ELR (cell line): ENCODE measurements around the gene PSMB10.

Source experiments
- DNase-seq: peaks from one replicate; pipeline ENCODE4 v3.0.0-alpha.2; 2015; ENCODE audit warnings: low read depth

PSMB10 gene

DNA sequence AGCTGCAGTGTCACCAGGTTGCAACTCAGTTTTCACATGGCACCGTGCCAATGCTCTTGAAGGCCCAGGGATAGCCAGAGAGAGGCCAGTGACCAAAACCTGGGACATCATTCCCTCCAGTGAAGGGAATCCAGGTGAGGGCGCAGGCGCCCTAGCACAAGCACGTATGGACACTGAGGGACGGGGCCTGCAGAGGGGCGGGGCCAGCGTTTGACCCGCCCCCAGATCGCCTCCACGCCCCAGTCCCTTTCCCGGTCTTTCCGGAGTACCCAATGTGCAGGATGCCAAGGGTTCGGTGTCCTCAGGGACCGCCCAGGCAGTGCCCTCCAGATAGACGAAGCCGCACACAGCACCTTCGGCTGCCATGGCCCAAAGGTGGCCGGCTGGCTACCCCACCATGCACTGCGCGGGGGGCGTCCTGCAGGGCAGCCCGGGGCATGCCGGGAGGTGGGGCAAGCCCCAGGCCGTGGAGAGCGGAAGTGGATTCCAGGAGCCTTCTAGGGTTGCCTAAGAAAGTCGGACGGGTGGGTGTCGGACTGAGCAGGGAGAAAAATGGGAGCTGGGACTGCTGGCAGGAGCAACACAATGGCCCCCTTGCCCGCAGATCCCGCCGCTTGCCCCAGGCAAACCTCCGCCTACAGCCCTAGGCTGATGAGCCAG lies 27.1 kb upstream of the PSMB10 start:
- DNase-seq: no peak

DNA sequence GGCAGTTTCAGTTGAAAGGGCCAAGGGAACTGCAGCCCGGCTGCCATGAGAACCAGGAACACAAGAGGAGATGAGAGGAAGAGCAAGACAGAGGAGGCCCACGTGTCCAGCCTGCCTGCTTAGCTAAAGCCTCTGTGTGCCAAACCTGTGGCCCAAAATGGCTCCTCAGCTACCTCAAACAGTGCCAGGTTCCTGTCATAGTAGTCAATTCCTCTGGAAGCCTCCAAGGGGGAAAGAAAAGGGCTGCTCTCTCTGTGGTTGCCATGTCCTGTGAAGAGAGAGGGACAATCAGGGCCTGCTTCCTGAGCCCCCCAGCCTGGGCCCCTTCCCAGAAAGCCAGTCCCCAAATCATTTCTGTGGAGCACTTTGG lies 26.6 kb upstream of the PSMB10 start:
- no peak for DNase-seq

DNA sequence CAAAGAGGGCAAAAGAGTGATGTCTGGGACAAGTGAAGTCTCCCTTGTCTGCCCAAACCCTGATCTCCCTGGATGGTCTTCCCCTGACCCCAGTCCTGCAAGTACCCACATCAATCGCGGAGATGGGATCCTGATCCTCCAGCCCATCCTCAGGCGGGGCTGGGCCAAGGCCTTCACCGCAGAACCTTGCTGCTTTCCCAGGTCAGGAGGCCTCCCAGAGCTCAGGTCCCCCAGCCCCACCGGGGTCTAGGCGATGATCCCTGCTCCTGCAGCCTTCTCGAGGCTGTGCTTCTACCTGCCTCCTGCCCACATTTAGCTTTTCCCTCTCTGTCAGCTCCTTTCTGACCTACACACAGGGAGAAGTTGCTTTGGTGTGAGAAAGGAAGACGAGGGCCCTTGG lies 25.5 kb upstream of the PSMB10 start:
- no peak for DNase-seq

DNA sequence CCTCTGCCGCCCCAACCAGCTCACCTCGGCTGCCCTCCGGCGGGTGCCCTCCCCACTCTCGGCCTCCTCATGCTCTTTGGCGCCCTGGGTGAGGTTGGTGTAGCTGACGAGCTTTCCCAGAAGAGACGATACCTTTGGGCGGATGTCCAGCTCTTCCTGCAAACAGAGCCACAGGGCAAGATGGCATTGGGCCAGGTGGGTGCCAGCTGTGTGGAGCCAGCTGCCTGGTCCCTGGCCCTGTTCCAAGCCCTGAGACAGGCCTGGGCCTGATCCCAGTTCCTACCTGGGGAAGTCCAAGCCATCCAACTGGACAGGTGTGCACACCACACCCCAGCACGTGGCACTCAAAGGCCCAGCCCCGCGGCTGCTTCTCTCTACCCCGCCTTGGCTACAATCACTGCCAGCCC lies 24.9 kb upstream of the PSMB10 start:
- no peak for DNase-seq

DNA sequence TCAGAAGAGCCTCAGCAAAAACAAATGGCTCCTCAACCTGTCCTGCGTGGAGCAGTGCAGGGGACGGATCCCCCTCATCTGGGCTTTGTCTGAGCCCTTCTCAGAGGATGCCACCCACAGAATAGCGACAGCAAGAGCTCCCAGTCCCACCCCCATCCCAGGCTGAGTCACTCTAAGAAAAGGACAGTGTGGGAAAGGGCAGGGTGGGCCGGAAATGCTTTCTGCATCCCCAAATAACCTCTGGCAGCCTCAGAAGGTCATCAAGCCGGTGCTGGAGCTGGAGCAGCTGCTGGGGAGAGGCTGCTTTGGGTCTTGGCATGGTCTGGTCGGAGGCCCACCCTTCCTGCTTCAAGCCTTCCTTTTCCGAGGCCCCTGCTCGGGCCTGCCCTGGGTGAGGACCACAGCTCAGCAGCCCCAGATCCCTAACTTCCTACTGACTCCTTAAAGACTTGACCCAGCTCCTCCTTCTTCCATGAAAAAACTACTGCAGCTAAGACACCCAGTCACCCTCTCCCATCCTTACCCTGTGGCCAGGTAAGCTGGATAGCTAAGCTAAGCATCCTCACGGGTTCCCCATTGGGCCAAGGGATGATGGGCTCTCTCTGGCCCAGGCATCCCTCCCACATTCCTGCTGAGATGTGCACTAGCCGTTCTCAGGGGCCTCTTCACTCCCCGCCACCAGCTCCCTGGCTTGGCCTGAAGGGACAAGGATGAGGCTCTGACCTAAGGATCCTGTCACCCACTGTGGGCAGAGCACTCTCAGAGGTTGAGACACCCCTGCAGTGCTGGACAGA lies 23.1 kb upstream of the PSMB10 start:
- DNase-seq: peak; percentile 80

DNA sequence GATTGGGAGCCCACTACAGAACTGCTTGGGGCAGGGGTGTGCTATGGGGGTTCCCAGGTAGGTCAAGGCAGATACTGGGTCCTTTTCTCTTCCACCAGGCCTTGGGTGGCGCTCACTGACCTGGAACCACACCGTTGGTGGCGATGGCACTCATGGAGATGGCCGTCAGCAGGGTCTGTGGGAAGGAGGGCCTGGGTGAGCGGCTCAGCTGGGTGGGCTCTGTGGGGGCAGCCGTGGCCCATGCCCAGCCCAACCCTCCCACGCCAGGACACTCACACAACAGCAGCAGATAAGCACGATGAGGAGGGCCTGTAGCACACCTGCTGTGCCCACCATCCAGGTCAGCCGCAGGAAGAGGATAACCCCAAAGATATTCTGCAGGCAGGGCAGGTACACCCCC lies 21.0 kb upstream of the PSMB10 start:
- no peak for DNase-seq

DNA sequence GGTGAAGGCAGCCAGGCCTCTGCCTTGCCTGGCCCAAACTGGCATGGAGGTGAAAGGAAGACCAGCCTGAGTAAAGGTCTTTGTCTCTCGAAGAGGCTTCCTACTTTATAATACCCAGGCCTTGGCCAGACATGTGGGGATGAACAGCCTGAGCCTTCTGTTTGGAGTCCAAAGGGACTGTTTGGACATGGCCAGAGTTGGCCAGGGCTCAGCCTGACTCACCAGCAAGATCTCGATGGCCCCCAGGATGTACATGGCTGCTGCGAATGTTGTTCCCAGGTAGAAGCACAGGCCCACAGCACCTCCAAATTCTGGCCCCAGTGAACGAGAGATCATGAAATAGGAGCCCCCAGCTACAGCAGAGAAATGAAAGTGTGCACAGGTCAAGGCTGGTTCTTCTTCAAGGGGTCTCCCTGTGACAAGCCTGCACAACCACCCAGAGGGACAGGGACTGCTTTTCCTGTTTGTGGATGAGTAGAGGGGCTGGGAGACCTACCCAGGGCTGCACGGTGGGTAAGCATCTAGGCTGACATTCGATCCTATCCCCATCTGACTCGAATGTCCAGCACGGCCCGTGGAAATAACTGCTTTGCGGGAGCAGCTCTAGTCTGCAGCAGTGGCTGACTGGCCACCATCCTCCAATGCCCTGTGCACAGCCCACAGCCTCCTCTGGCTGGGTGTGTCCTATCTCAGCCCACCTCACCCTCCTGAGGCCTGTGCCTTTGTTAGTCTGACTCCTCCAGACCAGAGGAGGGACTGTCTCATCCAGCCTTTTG lies 18.0 kb upstream of the PSMB10 start:
- no peak for DNase-seq

DNA sequence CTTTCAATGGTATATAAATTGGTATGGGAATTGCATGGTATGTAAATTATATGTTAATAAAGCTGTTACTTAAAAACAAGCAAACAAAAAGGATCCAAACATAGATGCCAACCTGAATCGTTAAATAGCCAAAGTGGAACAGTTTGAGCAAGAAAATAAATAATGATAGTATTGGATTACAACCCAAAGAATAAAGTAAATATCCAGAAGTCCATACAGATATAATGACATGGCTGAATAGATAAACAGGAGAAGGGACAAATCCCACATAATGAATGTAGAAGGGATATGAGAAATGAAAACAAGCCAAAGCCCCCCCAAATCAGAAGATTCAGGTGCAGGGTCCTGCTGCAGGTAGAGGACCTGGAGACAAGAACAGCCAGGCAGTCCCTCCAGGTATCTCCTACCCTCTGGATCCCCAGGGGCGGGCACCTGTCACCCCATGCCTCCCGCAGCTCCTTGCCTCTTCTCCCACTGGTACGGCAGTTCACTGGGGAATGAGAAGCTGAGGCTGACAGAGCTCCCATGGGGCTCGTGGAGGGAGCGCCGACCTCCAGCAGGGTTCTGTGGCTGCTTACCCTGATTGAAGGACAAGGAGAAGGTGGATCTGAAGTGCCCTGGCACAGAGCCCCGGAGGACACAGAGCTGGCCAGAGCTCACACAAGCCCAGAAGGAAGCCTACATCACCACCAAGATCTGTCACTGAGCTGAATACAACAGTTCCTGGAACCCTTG lies 17.2 kb upstream of the PSMB10 start:
- DNase-seq: no peak

DNA sequence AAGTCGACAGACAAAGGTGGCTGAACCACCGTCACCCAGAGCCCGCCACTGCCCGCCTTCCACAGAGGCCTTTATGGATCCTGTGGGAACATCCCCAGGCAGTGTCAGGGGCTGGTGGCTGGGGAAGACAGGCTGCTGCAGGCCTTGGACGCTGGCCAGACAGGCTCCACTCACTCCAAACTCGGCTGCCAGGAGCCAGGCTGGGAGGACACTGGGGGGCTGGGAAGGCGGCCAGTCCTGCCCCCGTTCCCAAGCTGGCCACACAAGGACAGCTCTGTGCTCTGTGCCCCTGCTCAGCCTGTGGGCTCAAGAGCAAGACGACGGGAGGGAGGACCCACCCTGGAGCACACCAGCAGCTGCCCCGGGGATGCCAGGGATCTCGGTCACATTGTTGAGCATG lies 14.8 kb upstream of the PSMB10 start:
- no peak for DNase-seq

DNA sequence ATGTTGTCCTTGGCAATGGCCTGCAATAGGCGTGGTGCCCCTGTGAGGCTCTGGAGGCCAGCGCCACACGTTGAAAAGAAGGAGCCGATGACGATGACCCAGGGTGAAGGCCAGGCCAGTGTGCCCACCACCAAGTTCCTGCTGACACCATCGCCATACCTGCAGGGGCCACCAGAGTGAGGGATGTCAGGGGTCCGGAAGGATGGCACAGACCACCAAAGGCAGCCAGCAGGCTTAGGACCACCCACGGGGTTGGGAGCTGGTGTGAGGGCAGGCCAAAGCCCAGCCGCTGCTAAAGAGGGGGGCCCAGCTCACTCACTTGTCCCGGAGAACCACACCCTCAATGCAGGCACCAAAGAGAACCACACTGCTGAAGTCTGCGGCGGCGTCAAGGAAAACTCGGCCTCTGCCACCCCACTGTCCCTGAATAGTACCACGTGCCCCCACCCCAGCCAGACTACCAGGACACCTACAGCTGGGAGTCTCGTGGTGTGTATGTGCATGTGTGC lies 13.7 kb upstream of the PSMB10 start:
- no peak for DNase-seq

DNA sequence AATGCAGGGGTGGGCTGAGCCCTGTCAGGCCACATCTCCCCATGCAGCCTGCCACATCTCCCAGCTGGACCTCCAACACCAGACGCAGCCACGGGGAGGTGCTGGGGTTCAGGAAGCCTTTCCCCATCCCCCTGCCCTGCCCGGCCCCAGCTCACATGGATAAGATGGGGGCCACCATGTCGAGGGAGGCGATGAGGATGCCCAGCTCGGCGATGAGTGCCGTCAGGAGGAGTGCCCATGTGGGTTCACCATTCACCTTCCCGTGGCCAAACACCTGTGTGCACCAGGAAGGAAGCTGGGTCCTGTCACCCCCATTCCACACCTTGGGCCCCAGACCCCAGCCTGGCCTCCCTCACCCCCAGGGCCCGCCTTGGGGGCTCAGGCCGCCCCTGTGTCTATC lies 13.0 kb upstream of the PSMB10 start:
- DNase-seq: no peak

DNA sequence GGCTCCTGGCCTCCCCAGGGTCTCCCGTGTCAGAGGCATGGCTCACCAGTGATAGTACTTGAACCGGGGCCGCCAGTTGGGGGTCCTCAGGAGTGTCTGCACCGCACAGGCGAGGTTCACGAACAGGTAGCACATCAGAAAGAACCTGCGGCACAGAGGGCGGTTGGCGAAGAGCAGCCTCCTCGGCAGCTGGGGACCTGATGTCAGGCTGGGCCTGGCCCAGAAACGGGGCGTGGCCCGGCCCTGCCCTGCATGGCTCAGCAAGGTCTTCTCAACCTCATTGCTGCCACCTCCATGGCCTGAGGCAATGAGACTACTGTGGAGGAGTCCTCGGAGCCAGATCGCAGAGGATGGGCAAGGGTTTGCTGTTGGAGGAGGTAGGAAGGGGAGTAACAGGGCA lies 11.4 kb upstream of the PSMB10 start:
- no peak for DNase-seq

DNA sequence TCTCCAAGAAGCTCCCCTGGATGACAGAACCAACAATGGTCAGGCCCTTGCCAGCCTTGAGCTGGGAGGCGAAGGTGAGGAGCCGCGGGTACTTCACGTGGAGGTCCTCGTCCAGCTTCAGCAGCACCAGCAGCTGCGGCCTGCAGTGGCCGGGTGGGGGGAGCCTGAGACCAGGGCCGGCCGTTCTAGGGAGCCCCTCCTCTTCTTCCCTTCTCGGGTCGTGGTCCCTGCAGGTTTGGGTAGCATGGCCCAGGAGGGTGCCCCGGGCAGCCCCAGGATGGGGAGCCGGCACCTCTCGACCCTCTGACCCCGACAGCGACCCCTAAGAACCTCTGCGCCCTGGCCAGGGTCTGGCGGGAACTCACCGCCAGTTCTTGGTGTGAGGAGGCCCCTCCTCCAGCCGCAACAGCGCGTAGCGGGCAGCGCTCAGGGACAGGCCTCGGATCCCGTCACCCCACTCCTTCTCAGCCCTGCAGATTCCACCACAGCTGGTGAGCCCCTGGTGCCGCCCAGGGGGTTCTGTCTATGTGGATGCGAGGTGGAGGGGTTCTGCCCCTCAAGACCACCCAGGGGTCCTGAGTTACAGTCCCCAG lies 10.4 kb upstream of the PSMB10 start:
- no peak for DNase-seq

DNA sequence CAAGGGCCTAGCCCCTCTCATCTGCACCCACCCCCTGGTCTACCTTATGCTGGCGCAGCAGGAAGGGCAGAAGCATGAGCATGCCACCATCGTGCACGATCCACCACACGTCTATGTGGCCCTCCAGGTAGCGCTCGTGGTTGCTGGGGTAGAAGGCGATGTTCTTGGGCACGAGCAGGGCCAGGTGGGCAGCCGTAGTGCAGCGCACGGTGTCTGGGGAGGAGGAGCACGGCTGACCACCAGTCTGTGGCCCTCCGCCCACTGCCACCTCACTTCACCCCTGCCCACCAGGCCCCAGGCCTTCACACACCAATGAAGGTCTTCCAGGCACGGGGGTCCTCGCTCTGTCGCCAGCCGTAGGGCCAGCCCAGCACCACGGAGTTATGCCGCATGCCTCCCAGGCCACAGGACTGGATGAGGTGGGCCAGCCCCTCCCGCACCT lies 9.5 kb upstream of the PSMB10 start:
- no peak for DNase-seq

DNA sequence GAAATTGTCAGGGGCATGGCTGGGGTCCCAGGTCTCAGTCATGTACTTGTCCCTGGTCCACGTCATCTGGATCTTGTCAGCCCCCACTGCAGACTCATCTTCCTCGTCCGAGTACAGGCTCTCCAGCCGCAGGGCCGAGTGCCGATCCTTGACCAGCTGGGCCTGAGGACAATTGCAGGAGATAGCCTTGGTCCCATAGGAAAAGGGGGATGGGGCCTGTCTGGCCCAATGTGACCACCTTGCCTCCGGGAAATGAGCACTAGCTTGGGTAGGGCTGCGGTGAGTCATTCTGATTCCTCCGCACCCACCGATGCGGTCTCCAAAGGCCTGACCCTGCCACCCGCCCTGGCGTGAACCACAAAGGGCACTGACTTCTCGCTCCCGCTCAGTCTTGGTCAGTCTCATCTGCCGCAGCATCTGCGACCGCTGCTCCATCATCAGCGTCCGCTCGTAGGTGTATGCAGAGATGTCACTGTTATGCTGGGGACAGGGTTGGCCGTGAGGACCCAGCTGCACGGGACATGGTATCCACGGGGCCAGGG lies 8.8 kb upstream of the PSMB10 start:
- no peak for DNase-seq

DNA sequence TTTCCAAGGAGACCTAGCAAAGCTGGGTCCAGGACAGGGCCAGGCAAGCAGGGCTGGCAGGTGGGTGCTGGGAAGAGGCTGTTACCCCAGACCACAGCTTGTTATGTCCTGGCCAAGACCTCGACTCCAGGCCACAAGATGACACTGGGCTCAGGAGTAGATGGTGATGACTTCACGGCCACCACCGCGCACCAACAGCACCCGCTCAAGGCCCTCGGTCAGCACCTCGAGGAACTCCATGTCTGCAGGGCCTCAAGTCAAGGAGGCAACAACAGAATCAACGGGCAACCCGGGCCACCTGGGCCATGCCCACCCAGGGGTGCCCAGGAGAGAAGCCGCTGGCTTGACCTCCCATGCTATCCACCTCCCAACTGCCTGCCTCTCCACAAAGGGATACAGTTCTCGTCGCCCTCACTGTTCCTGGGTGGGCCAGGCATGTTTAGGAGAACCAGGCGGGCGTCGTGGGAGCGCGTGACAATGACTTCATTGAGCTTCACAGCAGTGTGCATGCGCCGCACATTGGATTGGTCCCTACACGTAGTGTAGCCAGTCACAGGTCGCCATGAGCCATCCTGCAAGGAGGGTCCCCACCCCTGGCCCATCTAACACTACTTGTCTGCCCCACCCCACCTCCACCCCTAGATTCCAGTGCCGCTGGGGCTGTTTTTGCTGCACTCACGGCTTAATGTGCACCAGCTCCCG lies 8.2 kb upstream of the PSMB10 start:
- DNase-seq: no peak

DNA sequence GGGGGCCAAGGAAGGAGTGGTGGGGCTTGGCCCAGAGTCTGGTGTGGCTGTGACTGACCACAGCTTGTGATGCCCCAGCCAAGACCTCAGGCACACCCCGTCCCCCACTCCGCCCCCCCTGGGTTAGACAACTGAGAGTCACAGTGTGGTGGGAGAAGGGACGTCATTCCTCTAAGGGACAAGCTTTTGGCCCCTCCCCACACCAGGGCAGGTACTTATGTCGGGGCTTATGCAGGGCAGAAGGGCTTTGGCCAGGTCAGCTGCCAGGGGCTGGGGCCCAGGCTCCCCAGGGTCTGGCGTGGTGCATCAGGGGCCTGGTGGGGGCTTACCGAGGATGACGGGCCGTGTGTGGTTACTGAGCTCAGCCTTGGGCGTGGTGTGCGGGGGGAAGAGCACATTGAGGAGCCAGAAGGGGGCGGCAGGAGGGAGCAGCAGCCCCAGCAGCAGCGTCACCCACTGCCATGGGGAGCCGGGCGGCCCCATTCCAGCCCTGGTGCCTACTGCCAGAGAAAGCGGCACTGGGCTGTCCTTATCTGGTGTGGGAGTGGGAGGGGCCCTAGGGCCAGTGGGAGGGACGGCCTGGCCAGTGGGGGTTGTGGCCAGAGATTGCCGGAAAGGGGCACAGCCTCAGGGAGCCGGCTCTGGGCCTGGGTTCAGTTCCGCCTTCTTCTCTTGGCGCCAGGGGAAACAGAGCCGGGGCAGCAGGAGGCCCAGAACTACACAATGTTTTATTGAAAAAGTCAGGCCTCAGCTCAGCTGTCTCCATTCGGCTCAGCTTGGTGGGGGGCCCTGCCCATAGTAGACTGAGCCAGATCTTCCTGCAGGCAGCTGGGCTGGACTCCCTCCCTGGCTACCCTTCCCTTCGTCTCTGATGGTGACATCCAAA lies 7.2 kb upstream of the PSMB10 start, which contains the start of gene LCAT:
LCAT (minus strand) TSS at position 502 of the 886 bp plus-strand sequence; CDS start at position 483, 19 bp downstream.
- DNase-seq: no peak

DNA sequence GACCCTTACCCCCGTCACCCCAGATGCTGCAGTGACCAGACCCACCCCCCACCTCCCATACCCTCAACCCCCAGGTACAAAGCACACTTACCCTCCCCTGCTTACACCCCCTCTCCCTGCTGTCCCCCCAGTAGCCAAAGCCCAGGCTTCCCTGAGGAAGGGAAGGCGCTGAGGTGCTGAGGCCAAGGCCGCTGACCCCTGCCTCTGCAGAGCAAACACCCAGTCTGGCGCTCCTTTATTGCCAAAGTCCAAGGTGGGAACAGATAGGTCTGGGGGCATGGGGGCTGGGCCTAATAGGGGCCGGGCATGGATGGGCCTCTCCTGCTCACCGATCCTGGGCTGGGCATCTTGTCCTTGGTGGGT lies 6.6 kb upstream of the PSMB10 start:
- no peak for DNase-seq

DNA sequence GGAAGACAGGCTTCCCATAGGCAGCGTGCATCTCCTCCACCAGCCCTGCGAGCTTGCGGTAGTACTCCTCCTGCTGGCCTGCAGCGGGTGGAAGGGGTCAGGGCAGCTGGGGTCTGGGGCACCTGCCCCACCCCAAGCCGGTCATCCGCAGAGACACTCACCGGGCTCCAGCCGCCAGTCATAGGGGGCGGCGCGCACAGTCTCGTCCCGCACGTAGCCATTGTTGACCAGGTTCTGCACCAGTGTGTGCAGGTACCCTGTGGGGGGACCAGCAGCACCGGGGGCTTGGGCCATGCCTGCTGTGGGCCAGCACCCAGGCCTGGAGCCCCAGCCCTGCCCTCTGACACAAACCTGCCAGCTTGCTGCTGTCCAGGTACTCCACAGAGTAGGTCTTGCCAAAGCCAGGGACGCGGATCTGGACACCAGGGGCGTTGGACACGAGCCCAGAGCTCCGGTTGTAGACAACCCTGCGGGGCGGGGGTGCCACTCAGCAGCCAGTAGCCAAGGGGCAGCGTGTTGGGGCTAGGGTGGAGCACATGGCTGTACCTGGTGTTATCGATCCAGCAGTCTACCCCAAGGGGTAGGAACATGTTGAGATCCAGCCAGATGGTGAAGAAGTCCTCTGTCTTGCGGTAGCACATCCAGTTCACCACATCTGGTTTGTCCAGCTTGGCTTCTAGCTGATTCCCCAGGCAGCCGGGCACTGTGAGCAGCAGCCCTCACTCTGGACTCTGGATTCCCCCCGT lies 6.0 kb upstream of the PSMB10 start:
- no peak for DNase-seq
